DMS114 treated with DMSO at 0.1 percent for 48 hours (cell line): ENCODE data around the gene LHFPL2.
A peak's percentile ranks its signal among the peaks of the same experiment; 100 is the strongest.

Experiments used
- DNase-seq: peaks from one replicate; lab custom pipeline; 2025; ENCODE audit not compliant: unreplicated experiment; lab: John Stamatoyannopoulos, UW

The LHFPL2 gene

GRCh38 chr5:78547731-78548615 is 100.6 kb downstream of the LHFPL2 start:
- DNase-seq, result no peak

GRCh38 chr5:78547183-78547582 is 101.4 kb downstream of the LHFPL2 start:
- DNase-seq, result no peak

- no peak for DNase-seq
Observed at GRCh38 chr5:78546276-78546996, 102.1 kb downstream of the LHFPL2 start.

DNA sequence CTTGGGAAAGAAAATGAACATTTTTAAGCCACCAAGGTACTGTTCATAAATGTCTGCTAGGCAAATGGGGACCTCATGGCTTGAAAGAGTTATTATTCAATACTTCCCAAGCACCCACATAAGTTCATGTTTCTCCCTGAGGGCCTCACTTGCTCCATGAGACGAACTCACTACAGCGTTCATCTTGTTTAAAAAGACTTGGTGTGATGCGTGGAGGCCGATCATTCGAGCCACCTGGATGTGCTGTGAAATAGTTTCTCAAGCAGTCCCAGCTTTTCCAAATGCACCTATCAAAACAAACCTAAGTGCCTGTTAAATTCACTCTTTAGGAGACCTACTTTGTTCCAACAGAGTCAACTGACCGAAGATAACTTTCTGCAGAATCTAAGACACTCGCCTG is 103.2 kb downstream of the LHFPL2 start:
- DNase-seq, result no peak

- DNase-seq, result no peak
Observed at GRCh38 chr5:78544561-78545201, 103.9 kb downstream of the LHFPL2 start.

GRCh38 chr5:78543916-78544315 is 104.7 kb downstream of the LHFPL2 start:
- no peak for DNase-seq

- DNase-seq, result no peak
Observed at GRCh38 chr5:78543292-78543691, 105.3 kb downstream of the LHFPL2 start.

DNA sequence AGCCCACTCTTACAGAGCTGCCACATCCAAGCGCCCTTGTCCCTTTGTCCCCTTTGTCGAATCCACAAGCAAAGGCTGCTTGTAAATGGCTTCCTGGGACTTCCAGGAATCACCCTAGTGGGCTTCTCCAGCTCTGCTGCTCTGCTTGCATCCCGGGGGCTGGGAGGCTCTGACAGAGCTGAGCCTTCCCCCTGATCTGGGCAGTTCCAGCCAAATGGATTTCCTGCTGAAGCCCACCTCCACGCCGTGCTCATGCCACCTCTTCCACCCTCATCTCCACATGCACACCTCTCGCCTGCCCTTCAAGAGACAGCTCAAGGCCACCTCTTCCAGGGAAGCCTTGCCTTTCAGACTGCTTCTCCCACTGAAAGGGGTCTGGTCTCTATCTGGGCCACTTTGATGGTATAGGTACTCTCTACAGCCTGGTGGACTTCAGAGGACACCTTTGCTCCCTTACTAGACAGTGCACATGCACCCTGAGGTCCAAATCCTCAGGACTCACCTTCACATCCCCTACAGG is 106.2 kb downstream of the LHFPL2 start:
- no peak for DNase-seq

DNA sequence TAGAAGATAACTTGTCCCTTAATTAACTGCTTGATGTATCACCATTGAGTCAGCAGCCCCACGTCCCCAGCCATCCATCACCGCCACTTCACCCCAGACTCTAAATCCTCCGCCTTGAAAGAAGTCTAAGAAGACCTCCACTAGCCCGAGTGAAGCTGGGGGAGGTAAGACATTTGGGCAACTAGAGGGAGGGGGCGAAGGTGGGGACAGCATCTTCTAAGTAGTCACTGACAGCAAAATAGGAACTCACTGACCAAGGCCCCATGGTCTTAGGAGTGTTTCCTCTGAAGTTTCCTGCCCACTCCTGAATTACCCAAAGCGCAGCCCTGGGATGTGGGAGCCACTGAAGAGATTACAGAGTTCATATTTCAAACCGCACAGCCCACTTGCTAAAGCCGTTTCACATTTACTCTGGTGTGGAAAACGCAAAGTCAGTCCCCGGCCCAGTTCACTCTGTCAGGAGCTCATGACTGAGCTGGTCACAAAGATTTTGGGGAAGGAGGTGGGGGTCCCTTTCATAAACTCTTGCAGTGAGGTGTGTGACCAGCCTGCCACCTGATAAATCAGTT is 107.4 kb downstream of the LHFPL2 start:
- DNase-seq, result no peak

DNA sequence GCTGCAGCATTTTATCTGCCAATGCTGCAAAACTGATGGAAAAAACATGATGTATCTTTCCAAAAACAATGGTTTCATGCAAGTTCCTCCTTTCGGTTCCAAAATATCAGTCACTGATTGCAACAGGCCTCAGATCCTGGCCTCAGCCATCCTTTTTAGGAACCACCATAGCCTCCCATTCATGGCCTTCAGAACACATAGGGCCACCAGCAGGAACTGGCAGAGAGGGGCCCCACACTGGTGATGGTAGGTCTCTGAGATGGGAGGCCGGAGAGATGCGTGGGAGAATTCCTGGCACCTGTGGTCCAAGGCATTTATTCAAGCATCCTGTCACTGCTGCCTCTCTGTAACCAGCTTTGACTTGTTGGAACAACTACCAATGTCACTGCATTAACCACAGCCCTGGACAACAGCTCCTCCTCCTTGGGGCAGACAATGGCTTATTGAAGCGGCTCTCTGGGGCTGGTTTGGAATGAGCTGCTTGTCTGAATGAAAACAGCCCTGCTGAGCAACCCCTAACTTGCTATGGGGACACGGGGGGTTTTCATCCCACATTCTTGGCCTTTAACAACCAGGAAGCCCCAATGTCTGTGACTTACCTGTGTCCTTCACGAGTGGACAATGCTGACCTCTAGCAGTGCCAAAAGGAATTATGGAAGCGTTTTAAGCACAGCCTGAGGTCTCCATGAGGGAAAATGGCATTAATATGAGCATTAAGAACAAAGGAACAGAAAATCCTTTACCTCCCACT is 108.1 kb downstream of the LHFPL2 start:
- no peak for DNase-seq

GRCh38 chr5:78538240-78538850 is 110.2 kb downstream of the LHFPL2 start:
- DNase-seq, result no peak

DNA sequence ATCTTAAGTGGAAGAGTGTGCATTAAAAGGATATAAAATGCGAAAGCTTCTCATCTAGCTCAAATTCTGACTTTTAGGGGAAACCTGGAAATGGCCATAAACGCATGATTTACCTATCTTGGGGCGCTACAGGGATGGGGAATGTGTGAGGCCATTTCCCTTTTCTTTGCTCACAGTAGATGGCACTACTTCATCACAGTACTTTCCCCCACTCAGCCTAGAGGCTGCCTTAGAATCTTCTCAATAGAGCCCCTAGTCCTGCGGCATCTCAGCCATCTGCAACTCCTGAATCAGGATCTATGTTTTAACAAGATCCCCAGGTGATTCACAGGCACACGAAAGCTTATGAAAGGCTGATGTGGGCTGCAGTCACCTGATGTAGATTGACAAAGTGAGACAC is 110.8 kb downstream of the LHFPL2 start:
- DNase-seq, result peak; percentile 28

GRCh38 chr5:78537411-78537810 is 111.2 kb downstream of the LHFPL2 start:
- DNase-seq, result no peak

GRCh38 chr5:78536661-78537196 is 111.8 kb downstream of the LHFPL2 start:
- DNase-seq, result no peak

DNA sequence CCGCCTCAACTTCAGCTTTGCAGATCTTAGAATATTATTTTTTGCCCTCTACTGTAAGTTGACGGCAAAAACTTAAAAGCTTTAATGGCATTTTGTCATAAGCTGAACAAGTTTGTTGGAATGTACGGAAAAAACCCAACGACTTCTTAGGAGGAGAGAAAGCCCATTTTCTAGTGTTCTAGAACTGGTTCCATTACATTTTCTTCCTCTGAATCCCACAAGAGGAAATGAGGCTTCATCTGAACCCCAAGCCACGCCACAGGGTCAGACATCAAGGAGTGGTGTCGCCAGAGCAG is 113.7 kb downstream of the LHFPL2 start:
- DNase-seq, result no peak

DNA sequence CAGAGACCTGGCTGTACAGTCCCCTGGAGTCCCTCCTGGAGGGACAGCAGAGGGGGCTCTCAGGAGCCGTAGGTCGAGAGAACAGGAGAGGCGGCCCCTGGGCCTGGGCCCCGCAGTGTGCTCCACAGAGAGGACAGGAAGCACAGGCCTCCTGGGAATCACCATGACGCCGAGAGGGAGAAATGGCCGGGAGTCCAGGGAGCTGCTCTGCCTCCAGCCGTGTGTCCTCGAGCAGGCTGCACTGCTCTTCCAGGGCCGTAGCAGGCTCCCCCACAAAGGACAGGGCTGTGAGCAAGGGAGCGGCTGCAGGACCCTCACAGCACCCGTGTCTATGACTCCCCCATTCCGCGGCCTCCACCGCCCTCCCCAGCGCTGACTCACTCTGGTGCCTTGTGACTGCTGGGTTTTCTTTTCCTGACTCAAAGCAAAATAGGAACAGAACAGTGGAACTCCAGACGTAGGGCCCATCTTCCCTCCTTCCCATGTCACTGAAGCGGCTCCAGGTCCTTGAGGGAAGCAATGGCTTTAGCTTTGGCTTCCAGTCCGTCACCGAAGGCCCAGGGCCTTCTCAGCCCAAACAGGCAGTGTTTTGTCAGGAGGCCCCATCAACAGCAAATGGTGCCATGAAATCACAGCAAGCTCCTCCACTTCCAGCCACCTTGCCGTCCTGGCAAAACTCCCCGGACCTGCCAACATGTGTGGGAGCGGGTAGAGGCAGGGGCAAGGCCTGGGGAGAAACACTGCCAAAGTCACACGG is 114.2 kb downstream of the LHFPL2 start:
- DNase-seq, result no peak

DNA sequence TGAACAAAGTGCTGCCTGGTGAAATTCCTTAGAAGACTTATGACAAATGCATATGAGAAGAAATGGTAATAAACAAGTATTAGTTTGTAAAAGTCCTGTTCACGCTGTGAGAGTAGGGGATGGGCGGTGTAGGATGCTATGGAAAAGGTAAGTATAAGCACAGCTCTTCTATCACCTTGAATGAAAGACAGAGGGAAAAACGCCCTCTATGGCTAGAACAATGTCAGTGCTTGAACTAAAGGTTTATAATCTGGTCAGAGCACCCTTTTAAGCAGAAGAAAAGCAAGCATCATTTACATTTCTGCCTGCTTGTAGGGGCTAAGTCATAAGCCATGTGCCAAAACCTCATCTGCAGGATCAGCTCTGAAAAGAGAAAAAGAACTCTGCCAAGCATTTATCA is 115.2 kb downstream of the LHFPL2 start:
- DNase-seq, result no peak

- DNase-seq, result no peak
Observed at GRCh38 chr5:78530342-78531096, 118.1 kb downstream of the LHFPL2 start.

- no peak for DNase-seq
Observed at GRCh38 chr5:78527925-78528324, 120.6 kb downstream of the LHFPL2 start.
